ACC112 (cell line): ENCODE data around the gene TMEM167A.

Experiments used
- H2AFZ ChIP-seq: fragments of 200-600 bp; sonication (generic); one replicate; pipeline ENCODE4 v1.6.0; 2017; ENCODE audit warnings: antibody characterized with exemption, low read length; ENCODE audit not compliant: unreplicated experiment
- H3K27ac ChIP-seq: fragments of 200-600 bp; sonication (generic); 2 replicates; pipeline ENCODE4 v1.5.1; 2014; ENCODE audit warnings: low read depth, mild to moderate bottlenecking, antibody characterized with exemption, low read length, moderate library complexity
- H3K27me3 ChIP-seq: fragments of 200-600 bp; sonication (generic); 2 replicates; pipeline ENCODE4 v1.6.1; 2014; ENCODE audit warnings: mild to moderate bottlenecking, antibody characterized with exemption, low read length, moderate library complexity, mixed read lengths; ENCODE audit not compliant: insufficient read depth
- H3K36me3 ChIP-seq: fragments of 200-600 bp; sonication (generic); 2 replicates; pipeline ENCODE4 v1.6.1; 2016; ENCODE audit warnings: mild to moderate bottlenecking, antibody characterized with exemption, low read length, moderate library complexity, mixed read lengths; ENCODE audit not compliant: insufficient read depth
- H3K4me1 ChIP-seq: fragments of 200-600 bp; sonication (generic); one replicate; pipeline ENCODE4 v1.6.1; 2016; ENCODE audit warnings: low read length, mixed read lengths; ENCODE audit not compliant: insufficient read depth, unreplicated experiment, control insufficient read depth
- H3K4me3 ChIP-seq: fragments of 200-600 bp; sonication (generic); 2 replicates; pipeline ENCODE4 v1.5.1; 2014; ENCODE audit warnings: mild to moderate bottlenecking, low read depth, low read length
- H3K79me2 ChIP-seq: fragments of 200-600 bp; sonication (generic); one replicate; pipeline ENCODE4 v1.6.0; 2016; ENCODE audit warnings: low read length; ENCODE audit not compliant: control insufficient read depth, unreplicated experiment, insufficient read depth

Gene TMEM167A

DNA sequence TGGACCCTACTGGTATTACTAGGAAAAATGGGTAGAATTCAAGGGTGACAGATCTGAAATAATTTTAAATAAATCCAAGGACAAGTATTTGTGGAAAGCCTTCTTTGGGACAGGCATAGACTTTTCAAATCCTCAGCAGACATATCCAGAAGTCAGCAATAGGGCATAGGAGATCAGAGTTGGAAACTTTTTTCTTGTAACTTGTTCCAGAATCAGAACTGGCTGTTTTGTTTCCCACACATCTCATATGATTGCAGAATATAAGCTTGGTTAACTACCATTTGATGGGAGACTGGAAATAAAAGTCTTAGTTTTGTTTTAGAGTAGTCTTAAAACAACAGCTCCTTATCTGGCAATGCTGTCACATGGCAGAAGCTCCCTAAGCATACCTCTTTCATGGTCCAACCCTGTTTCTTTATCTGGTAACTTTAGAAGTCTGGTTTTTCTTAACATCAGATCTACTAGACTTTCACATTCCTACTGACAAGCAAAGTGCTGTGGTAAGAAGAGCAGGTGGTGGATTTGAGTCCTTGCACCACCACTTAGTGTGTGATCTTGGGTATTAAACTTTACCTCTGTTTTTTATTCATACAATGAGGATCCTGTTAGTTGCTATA is 25.3 kb upstream of the TMEM167A start:
- Histone ChIP-seq H3K79me2 (no peaks in the 10 kb centered on the region), H2AFZ (no peak overlapping the region), H3K4me3 (no peak overlapping the region), H3K36me3 (no peaks in the 10 kb centered on the region; the same call in 1 of the 2 replicates), H3K27ac (no peak overlapping the region), H3K27me3 (no peaks in the 10 kb centered on the region), H3K4me1 (peaks cover 10% of the 10 kb centered on the region)

GRCh38 chr5:83101514-83101913 is 24.3 kb upstream of the TMEM167A start:
- no peaks in the 10 kb centered on the region; the same call in 1 of the 2 replicates for H3K36me3 ChIP-seq
- no peak overlapping the region for H2AFZ ChIP-seq
- H3K27ac ChIP-seq, result no peak overlapping the region
- H3K4me1 ChIP-seq, result peaks cover 20% of the 10 kb centered on the region
- H3K27me3 ChIP-seq, result no peaks in the 10 kb centered on the region
- no peaks in the 10 kb centered on the region for H3K79me2 ChIP-seq
- H3K4me3 ChIP-seq, result no peak overlapping the region

GRCh38 chr5:83099445-83099844 is 22.3 kb upstream of the TMEM167A start:
- H3K79me2 ChIP-seq, result no peaks in the 10 kb centered on the region
- peaks cover 31% of the 10 kb centered on the region for H3K4me1 ChIP-seq

GRCh38 chr5:83099001-83099400 is 21.8 kb upstream of the TMEM167A start:
- Histone ChIP-seq H3K27ac (no peak overlapping the region), H3K36me3 (no peaks in the 10 kb centered on the region), H3K4me3 (no peak overlapping the region), H3K4me1 (peaks cover 31% of the 10 kb centered on the region), H2AFZ (no peak overlapping the region), H3K27me3 (no peaks in the 10 kb centered on the region), H3K79me2 (no peaks in the 10 kb centered on the region)

More at GRCh38 chr5:83099445-83099844, 22.3 kb upstream of the TMEM167A start:
- Histone ChIP-seq H3K27ac (no peak overlapping the region), H3K36me3 (no peaks in the 10 kb centered on the region), H3K4me3 (no peak overlapping the region), H2AFZ (no peak overlapping the region), H3K27me3 (no peaks in the 10 kb centered on the region)

DNA sequence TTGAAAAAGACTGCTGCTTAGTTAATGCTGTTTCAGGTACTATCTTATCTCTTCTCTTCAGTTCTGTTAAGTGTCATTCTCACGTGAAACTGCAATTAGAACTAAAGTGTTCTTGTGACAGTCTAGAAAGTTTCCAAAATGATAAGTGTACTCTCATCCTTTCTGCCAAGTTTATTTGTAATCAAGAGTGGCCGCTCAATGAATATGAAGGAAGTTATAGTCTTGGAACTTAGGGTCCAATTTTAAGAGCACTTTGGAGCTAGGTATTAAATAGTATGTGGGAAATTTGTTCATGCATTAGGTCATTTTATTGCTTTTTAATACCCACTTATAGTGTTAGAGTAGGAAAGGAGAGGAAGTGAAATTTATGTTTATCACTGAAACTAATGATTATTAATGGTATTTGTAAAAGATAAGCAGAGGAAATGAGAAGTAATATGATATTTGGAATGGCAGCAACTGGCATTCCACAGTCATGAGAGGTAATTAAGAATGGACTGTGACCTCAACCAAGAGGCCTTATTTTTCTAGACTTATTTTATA is 20.6 kb upstream of the TMEM167A start:
- H3K79me2 ChIP-seq, result no peaks in the 10 kb centered on the region
- H2AFZ ChIP-seq, result no peak overlapping the region
- no peak overlapping the region for H3K4me3 ChIP-seq
- no peak overlapping the region for H3K27ac ChIP-seq
- no peaks in the 10 kb centered on the region for H3K36me3 ChIP-seq
- no peaks in the 10 kb centered on the region for H3K27me3 ChIP-seq
- H3K4me1 ChIP-seq, result peaks cover 31% of the 10 kb centered on the region

- H3K4me1 ChIP-seq, result peaks cover 31% of the 10 kb centered on the region
- H3K79me2 ChIP-seq, result no peaks in the 10 kb centered on the region
- no peak overlapping the region for H3K27ac ChIP-seq
- H3K36me3 ChIP-seq, result no peaks in the 10 kb centered on the region
- H2AFZ ChIP-seq, result no peak overlapping the region
- no peaks in the 10 kb centered on the region for H3K27me3 ChIP-seq
- no peak overlapping the region for H3K4me3 ChIP-seq
These were observed 19.6 kb upstream of the TMEM167A start for GRCh38 chr5:83096660-83097339.

GRCh38 chr5:83095957-83096539 is 18.9 kb upstream of the TMEM167A start:
- no peaks in the 10 kb centered on the region for H3K36me3 ChIP-seq
- no peaks in the 10 kb centered on the region for H3K79me2 ChIP-seq
- H3K4me3 ChIP-seq, result no peak overlapping the region
- no peaks in the 10 kb centered on the region for H3K27me3 ChIP-seq
- no peak overlapping the region for H2AFZ ChIP-seq
- H3K27ac ChIP-seq, result no peak overlapping the region
- H3K4me1 ChIP-seq, result peaks cover 31% of the 10 kb centered on the region

GRCh38 chr5:83095163-83095956 is 18.2 kb upstream of the TMEM167A start:
- no peak overlapping the region for H3K4me3 ChIP-seq
- no peaks in the 10 kb centered on the region for H3K36me3 ChIP-seq
- no peaks in the 10 kb centered on the region for H3K27me3 ChIP-seq
- H2AFZ ChIP-seq, result no peak overlapping the region
- peaks cover 31% of the 10 kb centered on the region for H3K4me1 ChIP-seq
- no peaks in the 10 kb centered on the region for H3K79me2 ChIP-seq
- no peak overlapping the region for H3K27ac ChIP-seq

- Histone ChIP-seq H2AFZ (no peak overlapping the region), H3K4me1 (peaks cover 31% of the 10 kb centered on the region), H3K36me3 (no peaks in the 10 kb centered on the region), H3K79me2 (no peaks in the 10 kb centered on the region), H3K4me3 (no peak overlapping the region), H3K27me3 (no peaks in the 10 kb centered on the region), H3K27ac (no peak overlapping the region)
These were observed 16.5 kb upstream of the TMEM167A start for GRCh38 chr5:83093692-83094091.

DNA sequence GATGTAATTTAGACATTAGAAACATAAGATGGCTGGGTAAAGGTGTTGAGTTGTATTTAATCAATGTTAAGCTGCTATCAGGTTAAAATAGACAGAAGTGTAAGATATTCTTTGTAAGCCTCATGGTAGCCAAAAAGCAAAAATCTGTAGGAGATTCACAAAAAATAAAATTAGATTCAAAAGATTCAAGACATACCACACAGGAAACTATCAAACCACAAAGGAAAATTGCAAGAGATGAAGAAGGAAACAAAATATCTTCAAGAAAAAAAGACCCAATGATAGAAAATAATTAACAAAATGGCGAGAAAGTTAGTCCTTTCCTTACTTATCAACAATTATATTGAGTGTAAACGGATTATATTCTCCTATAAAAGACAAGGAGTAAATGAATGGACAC is 15.4 kb upstream of the TMEM167A start:
- Histone ChIP-seq H3K4me3 (no peak overlapping the region), H3K27ac (no peak overlapping the region), H3K36me3 (no peaks in the 10 kb centered on the region), H3K27me3 (no peaks in the 10 kb centered on the region), H2AFZ (no peak overlapping the region), H3K4me1 (peaks cover 23% of the 10 kb centered on the region), H3K79me2 (no peaks in the 10 kb centered on the region)
